ENCODE results near the gene CPNE1.
"Not testable (repeated sequence)": the region's sequence is repeated elsewhere in the genome, so short reads cannot be mapped to it uniquely, and the experiment has no call there.

CPNE1 gene

DNA sequence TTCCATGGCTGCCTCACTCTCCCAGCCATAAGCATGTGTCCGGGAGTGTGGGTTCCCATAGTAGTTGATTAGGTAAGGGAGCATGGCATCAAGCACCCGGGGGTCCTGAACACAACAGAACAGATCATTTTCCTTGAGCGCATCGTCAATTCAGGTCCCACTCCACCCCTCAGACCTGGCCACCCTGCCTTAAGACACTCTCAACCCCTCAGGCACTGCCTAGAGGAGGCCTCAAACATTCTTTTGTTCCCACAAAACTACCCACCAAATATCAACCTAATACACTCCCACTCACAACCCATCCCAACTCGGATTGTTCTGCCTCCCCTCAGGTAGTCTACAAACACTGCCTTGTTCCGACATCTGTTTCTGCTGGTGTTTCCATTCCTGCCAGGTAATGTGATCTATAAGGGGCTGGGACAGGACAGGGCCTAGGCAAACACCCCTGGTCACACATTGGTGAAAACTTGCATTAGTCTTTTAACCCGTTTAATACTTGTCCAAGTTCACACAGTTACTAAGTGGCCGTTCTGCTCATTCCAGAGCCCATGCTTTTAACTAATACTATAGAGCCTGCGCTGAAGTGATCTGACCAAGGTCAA lies 33.1 kb upstream of the CPNE1 start:
- FAIRE-seq, result no peak

DNA sequence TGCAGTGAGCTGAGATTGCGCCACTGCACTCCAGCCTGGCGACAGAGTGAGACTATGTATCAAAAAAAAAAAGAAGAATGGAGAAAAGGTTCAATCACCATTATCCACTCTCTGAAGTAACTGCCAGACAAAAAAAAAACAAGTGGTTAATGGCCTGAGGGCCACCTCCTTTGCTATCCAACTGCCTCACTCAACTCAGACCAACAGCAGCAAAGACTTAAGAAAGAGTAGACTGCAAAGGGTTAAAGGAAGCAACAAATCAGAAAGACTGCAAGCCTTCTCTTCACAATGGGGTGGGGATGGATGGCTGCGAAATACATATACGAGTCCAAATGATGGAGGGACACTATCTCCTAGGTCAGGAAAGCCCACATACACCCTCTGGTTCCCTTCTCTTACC lies 31.3 kb upstream of the CPNE1 start:
- no peak for FAIRE-seq

- no peak for FAIRE-seq
Observed at GRCh38 chr20:35695245-35695749, 30.6 kb upstream of the CPNE1 start.

- no peak for FAIRE-seq
Observed at GRCh38 chr20:35690265-35690664, 25.6 kb upstream of the CPNE1 start.

DNA sequence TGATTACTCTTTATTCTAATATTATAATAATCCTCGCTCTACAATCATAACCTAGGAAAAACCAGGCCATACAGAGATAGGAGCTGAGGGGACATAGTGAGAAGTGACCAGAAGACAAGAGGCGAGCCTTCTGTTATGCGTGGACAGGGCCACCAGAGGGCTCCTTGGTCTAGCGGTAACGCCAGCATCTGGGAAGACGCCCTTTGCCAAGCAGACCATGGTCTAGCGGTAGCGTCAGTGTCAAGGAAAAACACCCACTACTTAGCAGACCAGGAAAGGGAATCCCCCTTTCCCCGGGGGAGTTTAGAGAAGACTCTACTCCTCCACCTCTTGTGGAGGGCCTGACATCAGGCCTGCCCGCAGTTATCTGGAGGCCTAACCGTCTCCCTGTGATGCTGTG lies 22.2 kb upstream of the CPNE1 start:
- not testable (repeated sequence) for FAIRE-seq

GRCh38 chr20:35685368-35685767 lies 20.7 kb upstream of the CPNE1 start:
- not testable (repeated sequence) for FAIRE-seq

- no peak for FAIRE-seq
Observed at GRCh38 chr20:35681960-35682359, 17.3 kb upstream of the CPNE1 start.

GRCh38 chr20:35680452-35681183 lies 15.9 kb upstream of the CPNE1 start:
- no peak for FAIRE-seq

- FAIRE-seq, result no peak
Observed at GRCh38 chr20:35674921-35675320, 10.2 kb upstream of the CPNE1 start.

DNA sequence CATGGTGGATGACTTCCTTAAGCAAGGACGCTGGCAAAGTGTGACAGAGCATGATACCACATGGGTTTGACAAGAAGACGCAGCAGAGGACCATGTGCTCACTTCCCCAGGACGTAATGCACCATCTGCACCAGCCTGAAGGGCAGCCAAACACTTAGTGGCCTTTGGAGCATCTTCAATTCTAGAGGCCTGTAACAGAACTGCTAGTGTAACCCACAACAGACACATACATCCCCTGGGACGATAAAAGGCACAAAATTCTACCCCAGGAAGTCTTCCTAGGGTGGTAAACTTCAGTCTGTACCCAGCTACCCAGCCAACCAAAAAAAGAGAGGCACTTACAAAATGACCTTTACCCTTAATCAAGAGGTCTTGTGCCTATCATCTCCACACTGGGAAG lies 9.2 kb upstream of the CPNE1 start:
- no peak for FAIRE-seq

GRCh38 chr20:35669681-35670080 lies 5.0 kb upstream of the CPNE1 start:
- FAIRE-seq, result no peak

GRCh38 chr20:35669221-35669620 lies 4.5 kb upstream of the CPNE1 start:
- no peak for FAIRE-seq

DNA sequence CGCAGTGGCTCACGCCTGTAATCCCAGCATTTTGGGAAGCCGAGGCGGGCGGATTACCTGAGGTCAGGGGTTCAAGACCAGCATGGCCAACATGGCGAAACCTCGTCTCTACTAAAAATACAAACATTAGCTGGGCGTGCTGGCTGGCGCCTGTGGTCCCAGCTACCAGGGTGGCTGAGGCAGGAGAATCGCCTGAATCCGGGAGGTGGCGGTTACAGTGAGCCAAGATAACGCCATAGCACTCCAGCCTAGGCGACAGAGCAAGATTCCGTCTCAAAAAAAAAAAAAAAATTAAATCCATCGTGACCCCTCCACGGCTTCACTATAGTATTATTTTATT lies 1.2 kb upstream of the CPNE1 start:
- no peak for FAIRE-seq

DNA sequence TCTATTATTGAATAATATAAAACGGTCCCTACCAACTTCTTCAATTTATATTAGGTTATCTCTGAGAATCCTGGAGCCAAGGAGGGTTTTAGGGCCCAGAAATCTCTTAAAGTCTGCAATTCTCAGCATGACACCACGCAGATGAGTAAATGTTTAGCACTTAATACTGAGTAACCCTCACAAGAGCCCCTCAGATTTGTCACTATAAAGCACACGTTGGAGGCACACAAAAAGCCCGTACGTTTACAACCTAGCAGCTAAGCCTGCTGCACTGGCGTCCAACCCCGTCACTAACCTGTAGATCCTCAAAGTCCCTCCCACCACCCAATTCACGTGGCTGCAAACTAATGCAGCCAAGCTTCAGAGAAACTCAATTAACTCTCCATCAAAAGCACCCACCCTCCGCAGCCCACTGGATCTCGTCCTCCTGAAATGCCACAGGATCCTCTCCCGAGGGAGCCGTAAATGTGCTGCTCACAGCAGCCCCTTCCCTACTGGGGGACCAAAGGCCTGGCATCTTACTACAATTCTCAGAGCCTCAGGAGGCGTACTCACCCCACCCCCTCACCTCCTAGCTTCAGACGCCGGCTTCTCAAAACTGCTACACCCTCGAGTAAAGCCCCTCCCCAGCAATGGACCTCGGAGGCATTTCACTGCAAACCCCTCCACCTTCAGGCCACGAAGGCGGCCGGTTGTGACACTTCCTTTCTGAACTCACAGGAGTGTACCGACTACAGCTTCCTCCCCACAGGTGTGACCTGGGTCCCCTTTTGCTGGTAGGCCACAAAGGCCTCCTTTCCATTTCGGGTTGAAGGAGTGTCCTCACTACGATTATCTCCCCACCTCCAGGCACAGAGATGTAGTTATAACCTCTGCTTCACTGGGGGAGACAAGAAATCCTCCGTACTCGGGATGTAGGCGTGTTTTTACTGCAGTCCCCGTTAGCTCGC lies 909 bp downstream of the CPNE1 start:
- no peak for FAIRE-seq

DNA sequence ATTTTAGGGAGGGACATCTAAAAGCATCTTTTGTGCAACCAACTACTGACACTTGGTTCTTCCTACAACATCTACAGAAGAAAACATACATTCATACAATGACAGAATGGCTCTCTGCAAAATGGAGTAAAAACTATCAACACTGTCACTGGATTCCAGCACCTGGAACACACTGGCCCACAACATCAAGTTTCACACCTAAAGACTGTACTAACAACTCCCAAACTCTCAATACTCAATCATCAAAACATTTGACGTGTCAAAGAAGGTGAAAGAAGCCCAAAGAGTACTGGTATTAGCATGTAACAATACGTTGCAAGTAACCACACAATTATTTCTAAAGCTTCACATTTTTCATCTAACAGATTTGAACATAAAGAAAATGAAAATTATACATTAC lies 2.1 kb downstream of the CPNE1 start:
- no peak for FAIRE-seq

GRCh38 chr20:35661908-35662307 lies 2.8 kb downstream of the CPNE1 start:
- no peak for FAIRE-seq

DNA sequence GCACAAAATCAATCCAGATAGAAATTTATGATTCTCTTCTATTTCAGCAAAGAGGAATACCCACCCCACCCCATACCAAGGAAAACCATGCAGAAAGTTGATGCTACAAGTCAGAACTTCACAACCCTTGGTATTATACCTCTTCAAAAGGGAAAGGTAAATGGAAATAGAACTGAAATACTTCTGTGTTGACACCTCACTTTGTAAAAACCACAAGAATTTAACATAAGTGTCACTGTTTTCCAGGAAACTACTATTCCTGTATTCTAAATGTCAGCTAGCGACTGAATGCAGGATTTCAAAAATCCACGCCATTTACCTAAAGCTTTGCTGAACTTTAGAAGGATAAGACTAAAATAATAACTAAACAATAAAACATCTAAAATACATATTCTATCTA lies 3.6 kb downstream of the CPNE1 start:
- FAIRE-seq, result no peak

- no peak for FAIRE-seq
Observed at GRCh38 chr20:35660122-35660937, 4.4 kb downstream of the CPNE1 start.

DNA sequence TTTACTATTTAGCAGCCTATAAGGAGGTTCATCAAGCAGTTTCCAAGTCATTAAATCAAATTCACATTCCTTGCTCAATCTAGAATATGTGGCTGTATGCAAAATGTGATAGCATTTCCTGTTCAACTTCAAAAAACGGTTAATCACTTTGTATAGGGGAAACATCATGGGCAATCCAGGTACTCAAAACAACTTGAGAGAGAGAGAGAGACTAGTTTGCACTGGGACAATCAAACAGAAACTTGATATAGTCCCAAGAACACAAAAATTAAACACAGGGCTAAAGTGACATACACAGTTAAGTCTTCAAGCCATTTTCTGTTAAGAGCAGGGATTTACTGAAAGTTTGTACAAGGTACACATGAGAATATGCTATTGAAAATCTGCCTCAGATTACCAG lies 7.4 kb downstream of the CPNE1 start:
- no peak for FAIRE-seq

- FAIRE-seq, result no peak
Observed at GRCh38 chr20:35654415-35654814, 10.3 kb downstream of the CPNE1 start.

- FAIRE-seq, result no peak
Observed at GRCh38 chr20:35653893-35654292, 10.8 kb downstream of the CPNE1 start.

GRCh38 chr20:35653430-35653734 lies 11.3 kb downstream of the CPNE1 start:
- FAIRE-seq, result no peak

Data from A204.1 (cell line).